Measurements from ENCODE around the gene STAT6.

STAT6 gene

DNA sequence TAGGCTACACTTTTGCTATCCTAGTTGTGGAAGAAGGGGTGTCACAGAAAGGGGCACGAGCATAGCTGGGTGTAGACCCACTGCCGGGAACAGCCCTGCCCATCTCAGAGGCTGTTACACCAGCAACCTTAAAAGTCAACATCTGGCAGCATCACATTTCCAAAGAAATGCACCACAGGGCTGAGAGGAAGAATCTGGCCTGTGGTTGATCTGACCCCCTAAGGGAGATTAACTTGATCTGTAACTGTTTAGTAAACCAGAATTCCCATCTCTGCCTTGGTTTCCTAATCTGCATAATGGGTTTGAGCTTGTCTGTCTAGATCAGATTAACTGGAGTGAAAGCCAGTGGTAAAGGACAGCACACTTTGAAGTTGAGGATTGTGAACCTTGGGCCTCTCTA lies 34.9 kb upstream of the STAT6 start:
- no peak for DNase-seq (ENCODE audit: low spot score)

DNA sequence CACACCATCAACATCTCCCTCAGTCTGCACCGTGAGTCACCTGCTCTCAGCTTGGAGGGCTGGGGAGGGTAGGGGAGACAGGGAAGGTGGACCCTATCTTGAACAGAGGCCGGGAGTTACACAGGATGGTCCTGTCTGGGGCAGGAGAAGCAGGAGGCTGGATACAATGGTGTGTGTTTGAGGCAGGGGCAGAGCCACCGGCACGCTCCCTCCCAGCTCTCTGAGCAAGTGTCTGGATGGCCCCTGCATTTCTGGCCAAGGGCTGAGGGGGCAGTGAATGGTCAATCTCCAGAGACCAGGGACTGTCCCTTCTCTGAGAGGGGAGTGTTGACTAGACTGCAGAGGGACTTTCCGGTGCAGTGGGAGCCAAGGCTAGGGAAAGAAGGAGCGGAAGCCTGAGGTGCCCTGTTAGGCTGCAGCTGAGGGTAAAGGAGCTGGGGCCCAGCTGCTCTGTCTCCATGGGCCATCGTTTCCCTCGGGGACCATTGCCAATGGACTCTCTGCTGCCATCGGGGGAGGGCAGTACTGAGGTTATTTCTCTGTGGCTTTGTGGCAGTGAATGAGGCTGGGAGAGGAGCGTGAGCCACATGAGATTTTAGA lies 34.4 kb upstream of the STAT6 start:
- no peak for DNase-seq (ENCODE audit: low spot score)

GRCh38 chr12:57143454-57143853 lies 32.3 kb upstream of the STAT6 start:
- no peak for DNase-seq (ENCODE audit: low spot score)

DNA sequence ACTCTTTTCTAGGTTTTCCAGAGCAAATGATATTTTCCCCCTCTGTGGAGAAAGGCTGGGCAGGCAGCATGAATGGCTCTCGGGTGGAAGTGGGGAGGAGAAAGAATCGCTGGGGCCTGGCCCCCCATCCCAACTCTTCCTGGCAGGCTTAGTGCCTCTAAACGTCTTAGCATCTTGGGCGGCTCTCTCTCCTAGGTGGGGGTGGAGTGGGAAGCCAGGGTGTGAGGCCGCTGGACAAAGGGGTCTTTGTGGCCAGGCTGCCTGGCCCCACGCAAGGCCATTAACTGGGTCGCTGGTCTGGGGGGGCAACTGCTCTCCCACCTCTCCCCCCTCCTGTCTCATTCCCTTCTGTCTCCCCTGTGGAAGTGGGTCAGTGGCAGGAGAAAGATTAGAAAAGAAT lies 31.6 kb upstream of the STAT6 start:
- no peak for DNase-seq (ENCODE audit: low spot score)

DNA sequence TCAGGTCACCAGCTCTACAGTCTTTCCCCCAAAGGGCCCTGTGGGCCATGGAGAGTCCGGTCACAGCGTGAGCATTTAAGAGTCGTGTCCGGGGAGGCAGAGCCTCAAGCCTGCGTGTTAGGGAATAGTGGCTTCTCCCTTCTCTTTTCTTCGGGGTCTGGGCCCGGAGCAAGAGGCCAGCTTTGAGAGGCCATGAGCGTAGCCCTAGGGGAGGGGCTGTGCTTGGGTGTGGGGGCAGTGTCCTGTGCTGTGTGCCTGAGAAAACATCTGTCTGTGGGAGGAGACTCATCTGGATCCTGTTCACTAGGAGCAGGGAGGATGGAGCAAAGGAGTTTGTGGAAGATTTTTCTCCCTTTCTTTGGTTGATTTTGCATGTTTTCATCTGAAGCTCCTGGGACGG lies 31.0 kb upstream of the STAT6 start:
- no peak for DNase-seq (ENCODE audit: low spot score)

DNA sequence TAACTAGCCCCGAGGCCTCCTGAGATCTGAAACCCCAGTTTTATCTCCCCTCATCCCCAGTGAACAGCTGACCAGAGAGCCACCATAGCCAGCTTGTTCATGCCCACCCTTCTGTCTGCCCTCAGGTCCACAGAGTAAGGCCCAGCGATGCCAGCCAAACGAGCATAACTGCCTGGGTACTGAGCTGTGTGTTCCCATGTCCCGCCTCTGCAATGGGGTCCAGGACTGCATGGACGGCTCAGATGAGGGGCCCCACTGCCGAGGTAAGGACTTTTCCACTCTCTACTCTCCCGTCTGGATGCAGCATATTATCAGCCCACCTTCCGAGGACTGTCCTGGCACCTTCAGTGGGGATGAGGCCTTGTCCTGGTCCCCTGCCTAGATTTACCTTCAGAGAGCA lies 30.1 kb upstream of the STAT6 start:
- DNase-seq (ENCODE audit: low spot score), result no peak

DNA sequence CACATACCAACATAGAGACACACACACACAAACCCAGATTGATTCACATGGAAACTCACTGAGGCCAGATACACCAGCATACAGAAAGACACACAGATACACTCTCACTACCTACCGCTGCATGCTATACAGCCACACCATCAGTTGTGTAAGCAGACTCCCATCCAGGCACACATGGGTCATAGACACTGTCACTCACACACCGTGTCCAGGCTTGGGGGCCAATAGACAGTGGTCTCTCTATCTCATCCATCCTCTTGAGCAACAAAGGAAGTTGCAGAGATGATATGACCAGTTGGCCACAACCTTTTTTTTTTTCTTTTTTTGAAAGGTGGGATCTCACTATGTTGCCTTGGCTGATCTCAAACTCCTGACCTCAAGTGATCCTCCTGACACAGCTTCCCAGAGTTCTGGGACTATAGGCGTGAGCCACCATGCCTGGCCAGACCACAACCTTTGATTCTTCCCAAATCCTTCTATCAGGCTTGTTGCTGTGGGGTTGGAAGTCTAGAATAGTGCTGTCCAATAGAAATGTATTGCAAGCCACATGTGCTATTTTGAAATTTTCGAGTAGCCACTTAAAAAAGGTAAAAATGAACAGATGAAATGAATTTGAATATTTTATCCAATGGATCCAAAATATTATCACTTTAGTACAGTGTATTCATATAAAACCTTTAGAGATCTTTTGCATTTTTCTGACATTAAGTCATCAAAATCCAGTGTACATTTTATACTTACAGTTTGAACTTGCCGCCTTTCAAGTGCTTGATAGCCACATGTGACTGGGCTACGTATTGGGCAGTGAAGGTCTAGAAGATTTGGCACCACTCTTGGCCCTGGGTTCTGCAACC lies 28.9 kb upstream of the STAT6 start:
- no peak for DNase-seq (ENCODE audit: low spot score)

- no peak for DNase-seq (ENCODE audit: low spot score)
These were observed 27.5 kb upstream of the STAT6 start for GRCh38 chr12:57138526-57139272.

GRCh38 chr12:57135527-57136326 lies 24.6 kb upstream of the STAT6 start:
- DNase-seq (ENCODE audit: low spot score), result no peak

GRCh38 chr12:57134949-57135348 lies 23.8 kb upstream of the STAT6 start:
- DNase-seq (ENCODE audit: low spot score), result no peak

- DNase-seq (ENCODE audit: low spot score), result no peak
These were observed 22.8 kb upstream of the STAT6 start for GRCh38 chr12:57133916-57134315.

DNA sequence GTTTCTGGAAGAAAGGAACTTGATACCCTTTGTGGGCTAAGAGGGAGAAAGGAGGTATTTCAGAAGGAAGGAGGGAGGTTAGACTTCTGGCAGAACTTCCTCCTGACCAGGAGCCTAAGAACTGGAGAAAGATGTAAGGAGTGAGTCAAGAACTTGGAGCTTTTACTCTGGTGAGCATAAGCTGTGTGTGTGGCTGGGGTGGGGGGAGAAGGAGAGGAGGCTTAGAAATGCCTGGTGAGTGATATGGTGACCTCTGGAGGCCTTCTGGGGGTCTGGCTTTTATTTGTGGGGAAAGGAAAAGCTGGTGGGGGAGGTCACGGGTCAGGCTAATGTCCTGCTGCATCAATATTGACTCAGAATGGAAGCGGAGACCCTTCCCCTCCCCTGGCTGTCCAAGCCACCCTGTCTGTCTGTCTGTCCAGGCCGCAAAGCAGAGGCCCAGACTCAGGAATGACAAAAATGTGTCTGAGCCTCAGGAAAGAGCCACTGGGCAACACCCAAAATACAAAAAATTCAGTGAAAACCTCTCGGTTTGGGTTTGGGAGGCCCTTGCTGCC lies 21.9 kb upstream of the STAT6 start:
- no peak for DNase-seq (ENCODE audit: low spot score)

- peak; percentile 24 for DNase-seq (ENCODE audit: low spot score)
These were observed 21.0 kb upstream of the STAT6 start for GRCh38 chr12:57131896-57132744.

- no peak for DNase-seq (ENCODE audit: low spot score)
These were observed 19.8 kb upstream of the STAT6 start for GRCh38 chr12:57130941-57131340.

DNA sequence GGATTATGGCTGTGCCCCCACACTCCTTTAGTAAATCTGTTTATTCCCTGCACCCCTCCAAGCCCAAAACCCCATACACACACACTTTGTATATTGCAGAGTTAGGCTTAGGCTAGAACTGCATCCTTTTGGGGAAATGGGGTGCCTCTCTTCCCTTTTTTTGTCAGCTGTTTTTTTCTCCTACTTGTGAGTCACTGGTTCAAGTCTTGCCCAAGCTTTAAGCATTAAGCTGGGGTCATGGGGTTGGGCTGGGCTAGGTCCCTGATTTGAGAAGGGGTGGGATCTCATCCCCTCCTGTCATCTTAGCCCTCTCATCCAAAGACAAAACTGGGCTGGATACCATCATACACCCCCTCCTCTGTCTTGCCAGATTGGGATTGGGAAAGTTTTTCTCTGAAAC lies 18.7 kb upstream of the STAT6 start:
- DNase-seq (ENCODE audit: low spot score), result no peak

DNA sequence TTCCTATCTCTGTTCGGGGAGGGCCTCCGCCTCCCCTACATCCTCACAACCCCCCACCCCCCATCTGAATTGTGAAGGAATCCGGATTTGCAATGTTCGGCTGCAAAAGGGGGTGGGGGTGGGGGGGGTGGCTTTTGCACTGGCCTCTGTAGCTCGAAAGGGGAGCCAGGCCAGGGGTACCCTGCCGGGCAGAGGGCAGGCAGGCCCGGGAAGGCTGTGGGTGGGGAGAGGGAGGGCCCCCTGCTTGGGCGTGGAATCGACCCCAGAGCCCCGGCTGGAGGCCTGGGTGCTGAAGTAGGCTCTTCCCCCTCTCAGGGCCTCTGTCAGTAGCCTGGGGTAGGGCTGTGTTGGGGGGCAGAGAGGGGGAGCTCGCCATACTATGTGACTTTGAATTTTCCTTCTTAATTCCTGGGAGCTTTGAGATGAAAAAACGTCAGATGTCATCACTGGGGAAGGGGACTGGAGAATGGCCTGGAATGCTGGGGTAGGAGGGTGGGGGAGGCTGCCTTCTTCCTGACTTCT lies 18.2 kb upstream of the STAT6 start:
- no peak for DNase-seq (ENCODE audit: low spot score)

DNA sequence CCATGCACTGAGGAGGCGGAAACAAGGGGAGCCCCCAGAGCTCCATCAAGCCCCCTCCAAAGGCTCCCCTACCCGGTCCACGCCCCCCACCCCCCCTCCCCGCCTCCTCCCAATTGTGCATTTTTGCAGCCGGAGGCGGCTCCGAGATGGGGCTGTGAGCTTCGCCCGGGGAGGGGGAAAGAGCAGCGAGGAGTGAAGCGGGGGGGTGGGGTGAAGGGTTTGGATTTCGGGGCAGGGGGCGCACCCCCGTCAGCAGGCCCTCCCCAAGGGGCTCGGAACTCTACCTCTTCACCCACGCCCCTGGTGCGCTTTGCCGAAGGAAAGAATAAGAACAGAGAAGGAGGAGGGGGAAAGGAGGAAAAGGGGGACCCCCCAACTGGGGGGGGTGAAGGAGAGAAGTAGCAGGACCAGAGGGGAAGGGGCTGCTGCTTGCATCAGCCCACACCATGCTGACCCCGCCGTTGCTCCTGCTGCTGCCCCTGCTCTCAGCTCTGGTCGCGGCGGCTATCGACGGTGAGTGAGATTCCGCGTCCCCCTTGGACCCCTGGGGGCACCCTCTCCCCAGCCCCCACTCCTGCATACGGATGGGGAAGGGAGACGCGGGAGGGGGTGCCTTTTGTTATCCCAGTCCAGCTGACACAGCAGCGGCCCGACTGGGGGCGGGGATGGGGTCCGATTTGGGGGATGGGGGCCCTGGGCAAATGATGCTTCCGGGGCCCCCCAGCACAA lies 17.5 kb upstream of the STAT6 start:
- no peak for DNase-seq (ENCODE audit: low spot score)

DNA sequence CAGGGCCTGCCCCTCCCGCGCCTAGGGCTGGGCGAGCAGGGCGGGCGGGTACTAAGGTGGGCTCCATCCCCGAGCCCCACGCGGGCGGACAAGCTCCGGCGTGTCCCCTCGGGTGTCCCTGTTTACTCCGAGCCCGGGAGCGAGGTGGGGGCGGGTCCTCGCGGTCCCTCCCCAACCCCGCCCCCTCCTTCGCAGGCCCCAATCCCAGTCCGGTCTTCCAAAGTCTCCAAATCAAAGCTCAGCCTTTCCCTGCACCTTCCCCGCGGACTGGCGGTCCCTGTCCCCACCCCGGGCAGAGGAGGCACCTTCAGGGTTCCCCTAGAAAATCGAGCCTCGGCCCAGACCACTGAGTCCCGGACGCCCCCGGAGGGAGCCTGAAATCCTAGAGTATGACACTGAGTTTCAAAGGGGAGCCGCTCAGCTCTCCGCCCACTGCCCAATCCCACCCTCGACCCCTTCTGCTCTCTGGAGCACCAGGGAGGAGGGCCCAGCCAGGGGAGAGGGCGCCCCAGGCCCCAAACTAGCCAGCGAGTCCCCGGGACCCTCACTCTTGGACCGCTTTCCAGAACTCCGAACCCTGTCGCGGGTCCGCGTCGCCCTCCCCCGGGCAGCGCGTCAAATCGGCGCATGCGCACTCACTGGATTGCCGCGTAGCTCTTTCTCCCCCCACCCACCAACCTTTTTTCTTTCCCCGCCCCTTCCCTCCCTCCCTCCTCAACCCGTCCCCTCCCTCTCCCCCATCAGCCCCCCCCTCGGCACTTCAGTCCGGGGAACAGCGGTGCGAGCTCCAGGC lies 16.8 kb upstream of the STAT6 start, which contains the start of gene LRP1:
TSS of gene LRP1 (plus strand) at position 758 of the 793 bp plus-strand sequence. CDS start 482 bp downstream, outside the sequence.
- peak; percentile 35 for DNase-seq (ENCODE audit: low spot score)

GRCh38 chr12:57127101-57127725 lies 16.1 kb upstream of the STAT6 start:
- DNase-seq (ENCODE audit: low spot score), result no peak

All from kidney capillary endothelial cell (primary cell).